OCI-LY3 (cell line): ENCODE measurements around the gene GRIK4.

Experiments
- EZH2phosphoT487 ChIP-seq: fragments of 200-600 bp; shearing (Covaris generic); IDR thresholded peaks from 2 replicates; pipeline ENCODE4 v1.6.1; 2018; ENCODE audit warnings: antibody characterized with exemption, mixed run types, low read depth
- TF ChIP-seq, protein P1 (sequence below): fragments of 200-600, 300-600 bp; sonication (generic); IDR thresholded peaks from 2 replicates; pipeline ENCODE4 v1.5.1; 2014; ENCODE audit warnings: antibody characterized with exemption, low read length, low read depth

- TF ChIP-seq, protein P1, sequence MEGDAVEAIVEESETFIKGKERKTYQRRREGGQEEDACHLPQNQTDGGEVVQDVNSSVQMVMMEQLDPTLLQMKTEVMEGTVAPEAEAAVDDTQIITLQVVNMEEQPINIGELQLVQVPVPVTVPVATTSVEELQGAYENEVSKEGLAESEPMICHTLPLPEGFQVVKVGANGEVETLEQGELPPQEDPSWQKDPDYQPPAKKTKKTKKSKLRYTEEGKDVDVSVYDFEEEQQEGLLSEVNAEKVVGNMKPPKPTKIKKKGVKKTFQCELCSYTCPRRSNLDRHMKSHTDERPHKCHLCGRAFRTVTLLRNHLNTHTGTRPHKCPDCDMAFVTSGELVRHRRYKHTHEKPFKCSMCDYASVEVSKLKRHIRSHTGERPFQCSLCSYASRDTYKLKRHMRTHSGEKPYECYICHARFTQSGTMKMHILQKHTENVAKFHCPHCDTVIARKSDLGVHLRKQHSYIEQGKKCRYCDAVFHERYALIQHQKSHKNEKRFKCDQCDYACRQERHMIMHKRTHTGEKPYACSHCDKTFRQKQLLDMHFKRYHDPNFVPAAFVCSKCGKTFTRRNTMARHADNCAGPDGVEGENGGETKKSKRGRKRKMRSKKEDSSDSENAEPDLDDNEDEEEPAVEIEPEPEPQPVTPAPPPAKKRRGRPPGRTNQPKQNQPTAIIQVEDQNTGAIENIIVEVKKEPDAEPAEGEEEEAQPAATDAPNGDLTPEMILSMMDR, result no peak
- no peak for TF ChIP-seq EZH2phosphoT487
Observed at GRCh38 chr11:120959189-120959588, 447.6 kb downstream of the GRIK4 start.
